ENCODE results near the gene KIAA0513. TPM values are rescaled to one million over a fixed set of nuclear protein-coding genes. Genes with fewer than 3 reads are reported as not detected.

Gene KIAA0513
- total and polyA plus RNA-seq, 2 of the 13 experiments (the other 11 are each of a cell fraction or from before 2014, with no cell fraction given): 1.8 TPM

DNA sequence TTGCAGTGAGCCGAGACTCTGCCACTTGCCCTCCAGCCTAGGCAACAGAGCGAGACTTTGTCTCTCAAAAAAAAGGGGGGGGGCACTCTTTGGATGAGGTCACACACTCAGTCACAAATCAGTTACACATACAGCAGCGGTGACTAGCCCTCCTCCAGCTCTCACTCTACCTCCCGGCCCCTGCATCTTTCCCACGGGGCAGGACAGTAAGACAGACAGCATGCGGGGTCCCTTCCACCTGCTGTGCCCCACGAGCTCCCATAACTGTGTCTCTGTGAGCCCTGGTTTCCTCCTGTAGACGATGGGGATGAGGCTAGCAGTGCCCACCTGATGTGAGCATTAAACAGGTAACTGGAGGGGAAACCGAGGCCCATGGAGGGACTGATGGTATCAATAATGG is 79.5 kb downstream of the KIAA0513 start:
- no peak overlapping the region for H3K27ac ChIP-seq (ENCODE audit: extremely low read length, insufficient read depth, low read length)
- H4K20me1 ChIP-seq (ENCODE audit: insufficient read depth, low read length): no peaks in the 10 kb centered on the region
- DNase-seq (ENCODE audit: low spot score): no peak
- in situ Hi-C loops (cut with HindIII; ENCODE audit: extremely low pct_ligation_motif_present, low pct_unique_long_range_greater_than_20kb): no loop called here
- ChIA-PET CTCF (ENCODE audit: low intra/inter-chr PET ratio, low total read pairs) (no interaction called here), POLR2A (no interaction called here)
- H3K4me1 ChIP-seq (ENCODE audit: insufficient read depth, low read length): no peaks in the 10 kb centered on the region
- no TSS peak for BruUV-seq (replicated peaks)
- intact Hi-C loops (cut with micrococcal nuclease; ENCODE audit: unreplicated experiment): no loop called here
- no peaks in the 10 kb centered on the region for H3K9me3 ChIP-seq (ENCODE audit: low read length)
- H3K4me3 ChIP-seq (replicated peaks in 1 of 3; ENCODE audit: insufficient read depth in 1 of 3, low read depth in 2 of 3, low read length in 3 of 3): no peak overlapping the region
- no peak overlapping the region for H3K9ac ChIP-seq (ENCODE audit: insufficient read depth, low read depth, low read length)
- ATAC-seq: no peak
- H3K27me3 ChIP-seq (ENCODE audit: control insufficient read depth in 1 of 2, insufficient read depth in 2 of 2, low read length in 2 of 2): peaks cover 14 to 81% of the 10 kb centered on the region in 2 experiments
- no peak overlapping the region for H3K4me2 ChIP-seq (ENCODE audit: low read depth, low read length)
- FAIRE-seq: no peak
- no peaks in the 10 kb centered on the region for H3K36me3 ChIP-seq (replicated peaks in 1 of 2; ENCODE audit: control insufficient read depth in 1 of 2, insufficient read depth in 2 of 2, low read length in 2 of 2)
- H2AFZ ChIP-seq (ENCODE audit: low read length): no peak overlapping the region
- TF ChIP-seq, protein P1, sequence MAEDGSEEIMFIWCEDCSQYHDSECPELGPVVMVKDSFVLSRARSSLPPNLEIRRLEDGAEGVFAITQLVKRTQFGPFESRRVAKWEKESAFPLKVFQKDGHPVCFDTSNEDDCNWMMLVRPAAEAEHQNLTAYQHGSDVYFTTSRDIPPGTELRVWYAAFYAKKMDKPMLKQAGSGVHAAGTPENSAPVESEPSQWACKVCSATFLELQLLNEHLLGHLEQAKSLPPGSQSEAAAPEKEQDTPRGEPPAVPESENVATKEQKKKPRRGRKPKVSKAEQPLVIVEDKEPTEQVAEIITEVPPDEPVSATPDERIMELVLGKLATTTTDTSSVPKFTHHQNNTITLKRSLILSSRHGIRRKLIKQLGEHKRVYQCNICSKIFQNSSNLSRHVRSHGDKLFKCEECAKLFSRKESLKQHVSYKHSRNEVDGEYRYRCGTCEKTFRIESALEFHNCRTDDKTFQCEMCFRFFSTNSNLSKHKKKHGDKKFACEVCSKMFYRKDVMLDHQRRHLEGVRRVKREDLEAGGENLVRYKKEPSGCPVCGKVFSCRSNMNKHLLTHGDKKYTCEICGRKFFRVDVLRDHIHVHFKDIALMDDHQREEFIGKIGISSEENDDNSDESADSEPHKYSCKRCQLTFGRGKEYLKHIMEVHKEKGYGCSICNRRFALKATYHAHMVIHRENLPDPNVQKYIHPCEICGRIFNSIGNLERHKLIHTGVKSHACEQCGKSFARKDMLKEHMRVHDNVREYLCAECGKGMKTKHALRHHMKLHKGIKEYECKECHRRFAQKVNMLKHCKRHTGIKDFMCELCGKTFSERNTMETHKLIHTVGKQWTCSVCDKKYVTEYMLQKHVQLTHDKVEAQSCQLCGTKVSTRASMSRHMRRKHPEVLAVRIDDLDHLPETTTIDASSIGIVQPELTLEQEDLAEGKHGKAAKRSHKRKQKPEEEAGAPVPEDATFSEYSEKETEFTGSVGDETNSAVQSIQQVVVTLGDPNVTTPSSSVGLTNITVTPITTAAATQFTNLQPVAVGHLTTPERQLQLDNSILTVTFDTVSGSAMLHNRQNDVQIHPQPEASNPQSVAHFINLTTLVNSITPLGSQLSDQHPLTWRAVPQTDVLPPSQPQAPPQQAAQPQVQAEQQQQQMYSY (CRISPR knock-in tag; IDR thresholded peaks at IDR 0.05): no peak
- TF ChIP-seq SAP130 (CRISPR knock-in tag; IDR thresholded peaks at IDR 0.05; ENCODE audit: low read depth): no peak
- TF ChIP-seq ZNF782 (CRISPR knock-in tag; IDR thresholded peaks at IDR 0.05; ENCODE audit: borderline replicate concordance): no peak
- TF ChIP-seq ZNF615 (CRISPR knock-in tag; IDR thresholded peaks at IDR 0.05; ENCODE audit: borderline replicate concordance): no peak
- no peak for TF ChIP-seq NAIF1 (CRISPR knock-in tag; IDR thresholded peaks at IDR 0.05; ENCODE audit: borderline replicate concordance)
- TF ChIP-seq, protein P2, sequence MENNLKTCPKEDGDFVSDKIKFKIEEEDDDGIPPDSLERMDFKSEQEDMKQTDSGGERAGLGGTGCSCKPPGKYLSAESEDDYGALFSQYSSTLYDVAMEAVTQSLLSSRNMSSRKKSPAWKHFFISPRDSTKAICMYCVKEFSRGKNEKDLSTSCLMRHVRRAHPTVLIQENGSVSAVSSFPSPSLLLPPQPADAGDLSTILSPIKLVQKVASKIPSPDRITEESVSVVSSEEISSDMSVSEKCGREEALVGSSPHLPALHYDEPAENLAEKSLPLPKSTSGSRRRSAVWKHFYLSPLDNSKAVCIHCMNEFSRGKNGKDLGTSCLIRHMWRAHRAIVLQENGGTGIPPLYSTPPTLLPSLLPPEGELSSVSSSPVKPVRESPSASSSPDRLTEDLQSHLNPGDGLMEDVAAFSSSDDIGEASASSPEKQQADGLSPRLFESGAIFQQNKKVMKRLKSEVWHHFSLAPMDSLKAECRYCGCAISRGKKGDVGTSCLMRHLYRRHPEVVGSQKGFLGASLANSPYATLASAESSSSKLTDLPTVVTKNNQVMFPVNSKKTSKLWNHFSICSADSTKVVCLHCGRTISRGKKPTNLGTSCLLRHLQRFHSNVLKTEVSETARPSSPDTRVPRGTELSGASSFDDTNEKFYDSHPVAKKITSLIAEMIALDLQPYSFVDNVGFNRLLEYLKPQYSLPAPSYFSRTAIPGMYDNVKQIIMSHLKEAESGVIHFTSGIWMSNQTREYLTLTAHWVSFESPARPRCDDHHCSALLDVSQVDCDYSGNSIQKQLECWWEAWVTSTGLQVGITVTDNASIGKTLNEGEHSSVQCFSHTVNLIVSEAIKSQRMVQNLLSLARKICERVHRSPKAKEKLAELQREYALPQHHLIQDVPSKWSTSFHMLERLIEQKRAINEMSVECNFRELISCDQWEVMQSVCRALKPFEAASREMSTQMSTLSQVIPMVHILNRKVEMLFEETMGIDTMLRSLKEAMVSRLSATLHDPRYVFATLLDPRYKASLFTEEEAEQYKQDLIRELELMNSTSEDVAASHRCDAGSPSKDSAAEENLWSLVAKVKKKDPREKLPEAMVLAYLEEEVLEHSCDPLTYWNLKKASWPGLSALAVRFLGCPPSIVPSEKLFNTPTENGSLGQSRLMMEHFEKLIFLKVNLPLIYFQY (CRISPR knock-in tag; IDR thresholded peaks at IDR 0.05; ENCODE audit: borderline replicate concordance): no peak
- TF ChIP-seq PATZ1 (CRISPR knock-in tag; IDR thresholded peaks at IDR 0.05): no peak
- TF ChIP-seq, protein P3, sequence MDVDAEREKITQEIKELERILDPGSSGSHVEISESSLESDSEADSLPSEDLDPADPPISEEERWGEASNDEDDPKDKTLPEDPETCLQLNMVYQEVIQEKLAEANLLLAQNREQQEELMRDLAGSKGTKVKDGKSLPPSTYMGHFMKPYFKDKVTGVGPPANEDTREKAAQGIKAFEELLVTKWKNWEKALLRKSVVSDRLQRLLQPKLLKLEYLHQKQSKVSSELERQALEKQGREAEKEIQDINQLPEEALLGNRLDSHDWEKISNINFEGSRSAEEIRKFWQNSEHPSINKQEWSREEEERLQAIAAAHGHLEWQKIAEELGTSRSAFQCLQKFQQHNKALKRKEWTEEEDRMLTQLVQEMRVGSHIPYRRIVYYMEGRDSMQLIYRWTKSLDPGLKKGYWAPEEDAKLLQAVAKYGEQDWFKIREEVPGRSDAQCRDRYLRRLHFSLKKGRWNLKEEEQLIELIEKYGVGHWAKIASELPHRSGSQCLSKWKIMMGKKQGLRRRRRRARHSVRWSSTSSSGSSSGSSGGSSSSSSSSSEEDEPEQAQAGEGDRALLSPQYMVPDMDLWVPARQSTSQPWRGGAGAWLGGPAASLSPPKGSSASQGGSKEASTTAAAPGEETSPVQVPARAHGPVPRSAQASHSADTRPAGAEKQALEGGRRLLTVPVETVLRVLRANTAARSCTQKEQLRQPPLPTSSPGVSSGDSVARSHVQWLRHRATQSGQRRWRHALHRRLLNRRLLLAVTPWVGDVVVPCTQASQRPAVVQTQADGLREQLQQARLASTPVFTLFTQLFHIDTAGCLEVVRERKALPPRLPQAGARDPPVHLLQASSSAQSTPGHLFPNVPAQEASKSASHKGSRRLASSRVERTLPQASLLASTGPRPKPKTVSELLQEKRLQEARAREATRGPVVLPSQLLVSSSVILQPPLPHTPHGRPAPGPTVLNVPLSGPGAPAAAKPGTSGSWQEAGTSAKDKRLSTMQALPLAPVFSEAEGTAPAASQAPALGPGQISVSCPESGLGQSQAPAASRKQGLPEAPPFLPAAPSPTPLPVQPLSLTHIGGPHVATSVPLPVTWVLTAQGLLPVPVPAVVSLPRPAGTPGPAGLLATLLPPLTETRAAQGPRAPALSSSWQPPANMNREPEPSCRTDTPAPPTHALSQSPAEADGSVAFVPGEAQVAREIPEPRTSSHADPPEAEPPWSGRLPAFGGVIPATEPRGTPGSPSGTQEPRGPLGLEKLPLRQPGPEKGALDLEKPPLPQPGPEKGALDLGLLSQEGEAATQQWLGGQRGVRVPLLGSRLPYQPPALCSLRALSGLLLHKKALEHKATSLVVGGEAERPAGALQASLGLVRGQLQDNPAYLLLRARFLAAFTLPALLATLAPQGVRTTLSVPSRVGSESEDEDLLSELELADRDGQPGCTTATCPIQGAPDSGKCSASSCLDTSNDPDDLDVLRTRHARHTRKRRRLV (CRISPR knock-in tag; IDR thresholded peaks at IDR 0.05): no peak
- H3K79me2 ChIP-seq (ENCODE audit: insufficient read depth, low read length): no peaks in the 10 kb centered on the region
- WGBS (ENCODE audit: low lambda C conversion rate): 44% methylated on average over 9 of the region's 9 CpGs

Measured in HepG2 (cell line).